HG03354 (cell line): Measurements from ENCODE around the gene TTLL5.

Experiments
- ATAC-seq: cut with Tn5 transposase; IDR thresholded peaks from one replicate; pipeline ENCODE4 v1.9.1; 2021; ENCODE audit warnings: mild to moderate bottlenecking; ENCODE audit not compliant: unreplicated experiment, poor library complexity, severe bottlenecking

Gene TTLL5

GRCh38 chr14:75660630-75661498 is at the start of gene TTLL5, which contains the start of gene ERG28:
Gene TTLL5 (plus strand): TSS chr14:75661246. CDS start chr14:75663150, 1,904 bp downstream.
Gene ERG28 (minus strand): TSS chr14:75660876. CDS start chr14:75657502, 3,374 bp downstream.
- peak; percentile 97 for ATAC-seq

- no peak for ATAC-seq
These were observed 48.9 kb upstream of the TTLL5 start for GRCh38 chr14:75612157-75612556.

- ATAC-seq, result no peak
These were observed 46.9 kb upstream of the TTLL5 start for GRCh38 chr14:75614179-75614578.

DNA sequence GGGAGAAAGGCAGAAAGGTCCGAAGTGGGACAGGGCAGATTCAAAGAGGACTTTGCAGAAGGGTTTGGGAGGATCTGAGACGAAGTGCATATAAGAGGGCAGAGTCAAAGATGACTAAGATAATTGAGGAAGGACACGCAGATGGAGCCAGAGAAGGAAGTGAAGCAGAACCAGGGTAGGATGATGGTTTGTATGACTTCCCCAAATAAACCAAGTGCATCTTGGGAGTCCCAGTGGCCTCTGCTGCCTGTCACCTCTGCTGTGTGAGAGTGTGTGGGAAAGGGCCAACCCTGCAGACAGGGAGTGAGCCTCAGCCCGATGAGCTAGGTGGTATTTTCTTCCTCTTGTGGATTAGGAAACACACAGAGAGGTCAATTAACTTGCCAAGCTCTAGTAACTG is 45.8 kb upstream of the TTLL5 start:
- ATAC-seq, result no peak

GRCh38 chr14:75619548-75619947 is 41.5 kb upstream of the TTLL5 start:
- ATAC-seq, result no peak

- ATAC-seq, result no peak
These were observed 36.0 kb upstream of the TTLL5 start for GRCh38 chr14:75625034-75625433.

DNA sequence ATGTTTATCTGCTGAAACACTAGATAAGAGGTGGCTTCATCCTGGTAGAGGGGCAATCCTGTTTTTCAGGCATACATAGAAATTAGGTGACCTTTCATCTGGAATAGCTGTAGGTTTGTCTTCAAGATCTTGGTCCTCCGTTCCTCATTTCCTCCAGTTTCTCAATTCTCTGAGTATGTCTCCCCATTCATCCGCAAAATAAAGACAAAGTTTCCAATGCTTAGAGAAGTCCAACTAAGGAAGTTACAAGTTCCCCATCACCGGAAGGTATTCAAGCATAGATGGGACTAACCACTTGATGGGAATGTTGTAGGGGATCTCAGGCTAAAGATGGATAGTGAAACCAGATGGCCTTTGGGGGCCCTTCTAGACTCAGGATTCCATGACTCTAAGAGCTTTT is 34.6 kb upstream of the TTLL5 start:
- no peak for ATAC-seq

DNA sequence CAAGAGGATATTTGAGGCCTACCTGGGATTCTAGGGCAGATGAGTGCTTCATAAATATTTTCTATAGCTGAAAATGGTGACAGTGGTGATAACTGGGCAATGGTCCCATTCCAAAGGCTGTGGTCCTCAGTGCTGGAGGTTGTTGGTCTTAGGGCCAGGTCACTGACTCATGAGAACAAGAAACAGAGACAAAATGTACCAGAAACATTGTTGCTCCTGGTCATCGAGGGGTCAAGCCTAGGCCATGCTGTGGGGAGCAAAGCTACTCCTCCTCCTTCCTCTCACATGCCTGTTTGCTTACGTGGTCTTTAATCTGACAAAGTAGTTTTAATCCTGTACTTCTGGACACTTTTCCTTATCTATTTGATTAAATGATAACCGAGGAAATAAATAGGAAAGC is 34.2 kb upstream of the TTLL5 start:
- no peak for ATAC-seq

DNA sequence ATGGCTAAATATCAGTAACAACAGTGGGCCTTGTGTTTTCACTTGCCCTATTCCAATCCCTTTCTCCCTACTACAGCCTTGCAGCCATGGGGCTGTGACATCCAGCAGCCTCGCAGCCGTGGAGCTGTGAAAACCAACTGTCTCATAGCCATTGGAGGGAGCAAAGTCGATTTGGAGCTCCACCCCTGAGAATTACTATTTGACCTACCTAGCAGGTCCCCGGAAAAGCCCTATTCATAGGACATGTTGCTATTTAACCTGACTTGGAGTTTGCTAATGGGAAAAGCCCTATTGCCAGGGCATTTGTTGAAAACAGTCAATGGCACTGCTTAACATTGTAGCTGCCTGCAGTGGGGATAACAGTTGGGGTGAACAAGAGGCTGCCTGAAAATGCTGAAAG is 33.6 kb upstream of the TTLL5 start:
- ATAC-seq, result no peak

DNA sequence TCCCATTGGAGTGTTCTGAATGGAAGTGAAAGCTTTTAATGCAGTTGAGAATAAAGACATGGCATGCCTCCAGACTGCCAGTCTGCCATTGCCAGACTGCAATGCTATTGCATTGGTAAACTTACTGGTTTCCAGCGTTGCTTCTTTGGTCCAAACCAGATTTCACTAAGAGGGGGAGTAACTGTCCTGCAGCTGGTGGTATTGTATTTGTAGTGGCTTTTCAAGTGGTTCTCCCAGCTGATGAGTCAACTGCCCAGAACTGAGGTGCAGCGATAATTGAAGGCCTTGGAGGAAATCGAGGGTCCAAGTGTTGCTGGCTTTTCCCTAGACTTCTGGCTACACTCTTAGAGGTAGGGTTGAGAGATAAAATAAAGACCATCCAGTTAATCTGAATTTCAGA is 32.2 kb upstream of the TTLL5 start:
- no peak for ATAC-seq

DNA sequence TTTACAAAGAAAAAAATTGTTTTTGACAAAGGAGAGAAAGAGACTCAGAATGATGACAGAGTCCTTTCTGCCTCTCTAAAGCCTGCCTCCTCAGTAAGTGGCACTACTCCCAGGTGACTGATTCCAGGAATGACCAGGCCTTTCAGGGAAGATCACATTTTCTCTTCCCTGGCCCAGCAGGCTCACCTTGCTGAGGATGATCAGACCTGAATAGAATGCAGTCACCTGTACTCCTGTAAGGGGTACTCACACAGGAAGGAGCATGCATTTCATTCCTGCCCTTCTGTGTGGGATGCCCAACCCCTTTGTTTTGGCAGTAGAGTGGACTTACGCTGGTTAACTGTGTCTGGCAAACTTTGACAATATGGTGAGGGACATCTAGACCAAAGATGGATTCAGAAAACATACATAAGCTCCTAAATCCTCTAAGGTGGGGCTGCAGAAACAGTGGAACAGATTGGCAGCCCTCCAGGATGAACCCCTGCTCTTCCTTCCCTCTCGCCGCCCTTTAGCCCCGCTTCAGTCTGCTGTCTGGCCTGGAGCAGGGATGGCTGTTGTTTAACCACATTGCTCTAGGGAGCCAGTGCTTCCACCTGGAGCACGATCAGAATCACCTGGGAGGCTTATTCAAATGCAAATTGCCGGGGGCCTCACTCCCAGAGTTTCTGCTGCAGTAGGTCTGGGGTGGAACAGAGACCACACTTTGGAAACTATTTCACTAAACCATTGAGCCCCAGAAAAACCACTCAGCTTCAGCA is 30.2 kb upstream of the TTLL5 start:
- ATAC-seq, result no peak

DNA sequence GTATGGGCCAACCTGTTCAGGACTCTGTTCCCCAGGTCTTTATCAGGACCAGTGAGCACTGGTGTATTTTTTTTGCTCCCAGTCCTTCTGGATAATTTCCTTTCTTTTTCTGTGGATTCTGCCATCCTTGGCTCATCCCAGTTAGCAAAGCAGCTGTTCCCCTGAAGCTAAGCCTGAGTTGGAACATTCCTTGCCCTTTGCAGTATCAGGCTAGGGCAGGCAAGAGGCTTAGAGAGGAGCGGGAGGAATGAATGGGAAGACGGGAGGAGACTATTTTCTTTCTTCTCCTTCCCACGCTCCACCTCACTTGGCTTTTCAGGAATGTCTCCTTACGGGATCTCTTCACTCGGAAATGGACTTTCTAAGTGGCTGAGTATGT is 29.6 kb upstream of the TTLL5 start:
- no peak for ATAC-seq

- no peak for ATAC-seq
These were observed 26.2 kb upstream of the TTLL5 start for GRCh38 chr14:75634848-75635247.

GRCh38 chr14:75636100-75636692 is 24.9 kb upstream of the TTLL5 start:
- no peak for ATAC-seq

DNA sequence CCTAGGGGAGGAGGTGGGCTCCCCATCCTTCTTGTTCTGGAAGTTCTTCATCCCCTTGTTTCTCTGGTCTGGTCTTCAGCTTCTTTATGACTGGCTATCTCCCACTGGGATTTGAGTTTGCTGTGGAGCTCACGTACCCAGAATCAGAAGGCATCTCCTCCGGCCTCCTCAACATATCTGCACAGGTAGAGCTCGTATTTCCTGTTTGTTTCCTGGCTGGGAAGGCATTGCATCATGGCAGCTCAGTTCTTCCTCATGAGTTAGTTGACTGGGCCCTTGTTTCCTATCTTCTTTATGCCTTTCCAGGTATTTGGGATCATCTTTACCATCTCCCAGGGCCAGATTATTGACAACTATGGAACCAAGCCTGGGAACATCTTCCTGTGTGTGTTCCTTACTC is 20.2 kb upstream of the TTLL5 start:
- no peak for ATAC-seq

DNA sequence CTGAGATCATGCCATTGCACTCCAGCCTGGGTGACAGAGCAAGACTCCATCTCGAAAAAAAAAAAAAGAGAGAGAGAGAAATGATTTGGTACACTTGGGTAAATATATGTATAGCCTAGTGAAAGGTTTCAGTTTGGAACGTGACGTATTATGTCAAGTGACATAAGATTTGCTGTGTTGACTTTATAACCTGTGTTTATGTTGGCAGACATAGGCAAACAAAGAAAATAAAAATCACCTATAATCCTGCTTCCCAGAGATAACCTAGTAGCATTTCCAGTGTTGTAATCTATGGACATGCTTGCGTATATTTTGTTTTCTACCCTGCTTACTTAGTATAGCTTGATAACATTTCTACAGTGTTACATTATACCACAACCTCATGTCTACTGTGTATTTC is 17.1 kb upstream of the TTLL5 start:
- no peak for ATAC-seq

- no peak for ATAC-seq
These were observed 16.0 kb upstream of the TTLL5 start for GRCh38 chr14:75645056-75645455.

DNA sequence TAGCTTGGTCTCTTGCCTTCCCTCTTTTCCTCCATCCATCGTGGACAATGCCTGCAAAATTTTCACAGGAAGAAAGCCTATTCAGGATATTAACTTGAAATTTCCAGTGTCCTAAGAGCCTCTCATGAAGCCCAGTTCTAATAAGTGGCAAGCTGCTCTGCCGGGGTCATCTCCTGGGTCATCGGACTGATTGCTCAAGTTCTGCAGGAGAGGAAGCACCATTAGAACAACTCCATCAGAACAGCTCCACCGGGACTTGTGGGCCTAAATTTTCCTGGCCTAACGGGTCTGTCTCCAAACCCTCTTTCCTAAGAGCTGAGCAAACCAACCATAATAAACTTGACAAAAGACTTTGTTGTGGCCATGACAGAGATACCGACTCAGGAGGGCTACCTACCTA is 14.3 kb upstream of the TTLL5 start:
- ATAC-seq, result no peak

DNA sequence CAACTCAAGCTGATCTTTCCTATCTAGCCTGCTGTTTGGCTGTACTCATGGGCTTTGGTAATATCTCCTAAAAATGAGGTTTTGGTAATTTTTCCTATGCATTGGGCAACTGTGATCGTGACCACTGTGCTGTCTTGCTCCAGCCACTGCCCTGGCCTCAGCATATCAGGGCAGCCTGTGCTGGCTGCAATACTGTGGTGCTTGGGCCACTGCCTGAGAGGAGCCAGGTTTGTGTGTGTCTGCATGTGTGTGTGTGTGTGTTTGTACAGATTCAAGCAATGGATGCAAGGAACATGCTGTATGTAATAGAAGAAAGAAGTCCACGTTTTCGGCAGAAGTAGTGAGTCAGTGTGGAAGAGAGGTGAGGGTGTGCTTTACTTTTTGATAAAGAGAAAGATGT is 13.4 kb upstream of the TTLL5 start:
- ATAC-seq, result no peak

GRCh38 chr14:75648066-75648838 is 12.8 kb upstream of the TTLL5 start:
- ATAC-seq, result no peak
